K562 (cell line): ENCODE results near the gene DPEP1. TPM values are rescaled to one million over a fixed set of nuclear protein-coding genes. Genes with fewer than 3 reads are reported as not detected.
A peak's percentile ranks its signal among the peaks of the same experiment; 100 is the strongest.

Experiments used
- ASH1L ChIP-seq: fragments of 450-650 bp; IDR thresholded peaks from 2 replicates; pipeline ENCODE4 v1.6.1; 2018; ENCODE audit warnings: borderline replicate concordance, mild to moderate bottlenecking, low read depth; ENCODE audit not compliant: partially characterized antibody
- CEBPB ChIP-seq: fragments of 450-650 bp; IDR thresholded peaks from 2 replicates; pipeline ENCODE4 v1.6.1; 2016; ENCODE audit warnings: missing genetic modification characterization, missing compliant biosample characterization
- COPS2 ChIP-seq: fragments of 450-650 bp; conservative IDR thresholded peaks from 2 replicates; pipeline ENCODE4 v1.6.1; 2016; ENCODE audit warnings: mild to moderate bottlenecking, moderate library complexity
- HDAC1 ChIP-seq, 2 experiments: fragments of 450-650 bp; IDR thresholded peaks; 2 replicates each; pipeline ENCODE4 v1.6.1; 2016 to 2017; ENCODE audit warnings: inconsistent platforms in 1 of 2, mild to moderate bottlenecking in 1 of 2, moderate library complexity in 1 of 2
- JUNB ChIP-seq: fragments of 450-650 bp; formaldehyde crosslinking; conservative IDR thresholded peaks from 2 replicates; pipeline ENCODE4 v1.4.0; 2020; ENCODE audit warnings: mild to moderate bottlenecking
- MEF2A ChIP-seq: IDR thresholded peaks from 2 replicates; pipeline ENCODE4 v1.6.1; 2011; ENCODE audit warnings: low read depth, mild to moderate bottlenecking, low read length, moderate library complexity; ENCODE audit not compliant: control insufficient read depth
- NCOA1 ChIP-seq: fragments of 450-650 bp; IDR thresholded peaks from 2 replicates; pipeline ENCODE4 v1.6.1; 2016; ENCODE audit warnings: low read depth
- PML ChIP-seq: IDR thresholded peaks from 2 replicates; pipeline ENCODE4 v1.6.1; 2012; ENCODE audit warnings: low read length, inconsistent platforms
- POLR2B ChIP-seq: fragments of 450-650 bp; IDR thresholded peaks from 2 replicates; pipeline ENCODE4 v1.6.1; 2018; ENCODE audit warnings: low read depth; ENCODE audit not compliant: partially characterized antibody
- STAT5B ChIP-seq: fragments of 250-450 bp; sonication (Bioruptor Pico); IDR thresholded peaks from 2 replicates; pipeline ENCODE4 v1.8.0; 2021; ENCODE audit warnings: mild to moderate bottlenecking, inconsistent platforms
- ZNF239 ChIP-seq: fragments of 250-450 bp; sonication (Bioruptor Pico); IDR thresholded peaks from 2 replicates; pipeline ENCODE4 v1.4.0; 2020; ENCODE audit warnings: mild to moderate bottlenecking
- ZNF57 ChIP-seq: fragments of 450-650 bp; formaldehyde crosslinking; IDR thresholded peaks from 2 replicates; pipeline ENCODE4 v1.4.0; 2020; ENCODE audit warnings: mild to moderate bottlenecking, moderate library complexity
- ZNF77 ChIP-seq: fragments of 250-450 bp; sonication (Bioruptor Pico); IDR thresholded peaks from 2 replicates; pipeline ENCODE4 v1.5.0; 2020
- ZNF79 ChIP-seq: fragments of 250-450 bp; sonication (Bioruptor Pico); IDR thresholded peaks from 2 replicates; pipeline ENCODE4 v1.4.0; 2020; ENCODE audit warnings: low read depth, mild to moderate bottlenecking, moderate library complexity
- polyA plus RNA-seq, 8 experiments: library from polyadenylated mRNA; depleted of rRNA in 4 of 8; stranded (reverse) in 5 of 8; unstranded in 3 of 8; fragments of >200 nt; fragmentation: Nextera tagmentation in 2 of 8; fragmentation: Illumina TruSeq in 1 of 8; extraction: Ambion mirVana in 2 of 8; extraction: Trizol in 1 of 8; gene quantifications; 2 replicates each; pipeline versions ENCODE4 v1.2.1 to v1.2.3, GENCODE V29; 2011 to 2014; ENCODE audit warnings: inconsistent platforms in 1 of 8, missing spikeins in 1 of 8
- total RNA-seq, 7 experiments: library from RNA; depleted of rRNA in 6 of 7; stranded (reverse); fragments of >200 nt in 6 of 7; fragmentation: Illumina TruSeq in 2 of 7; extraction: Trizol in 2 of 7; gene quantifications; 2 replicates each; pipeline versions ENCODE4 v1.2.1 to v1.2.3, GENCODE V29; 2011 to 2021; ENCODE audit warnings: low replicate concordance in 1 of 7
- TF ChIP-seq, protein P1 (sequence below): fragments of 250-450 bp; sonication (Bioruptor Pico); IDR thresholded peaks from 2 replicates; pipeline ENCODE4 v1.4.0; 2020
- TF ChIP-seq, protein P2 (sequence below): fragments of 450-650 bp; IDR thresholded peaks from 2 replicates; pipeline ENCODE4 v1.6.1; 2016; ENCODE audit warnings: low read depth

DPEP1 gene
- total and polyA plus RNA-seq, 9 of the 15 experiments (the other 6 are each of a cell fraction or from before 2014, with no cell fraction given): 0.14 to 0.31 (median 0.20) TPM; not detected in 6

DNA sequence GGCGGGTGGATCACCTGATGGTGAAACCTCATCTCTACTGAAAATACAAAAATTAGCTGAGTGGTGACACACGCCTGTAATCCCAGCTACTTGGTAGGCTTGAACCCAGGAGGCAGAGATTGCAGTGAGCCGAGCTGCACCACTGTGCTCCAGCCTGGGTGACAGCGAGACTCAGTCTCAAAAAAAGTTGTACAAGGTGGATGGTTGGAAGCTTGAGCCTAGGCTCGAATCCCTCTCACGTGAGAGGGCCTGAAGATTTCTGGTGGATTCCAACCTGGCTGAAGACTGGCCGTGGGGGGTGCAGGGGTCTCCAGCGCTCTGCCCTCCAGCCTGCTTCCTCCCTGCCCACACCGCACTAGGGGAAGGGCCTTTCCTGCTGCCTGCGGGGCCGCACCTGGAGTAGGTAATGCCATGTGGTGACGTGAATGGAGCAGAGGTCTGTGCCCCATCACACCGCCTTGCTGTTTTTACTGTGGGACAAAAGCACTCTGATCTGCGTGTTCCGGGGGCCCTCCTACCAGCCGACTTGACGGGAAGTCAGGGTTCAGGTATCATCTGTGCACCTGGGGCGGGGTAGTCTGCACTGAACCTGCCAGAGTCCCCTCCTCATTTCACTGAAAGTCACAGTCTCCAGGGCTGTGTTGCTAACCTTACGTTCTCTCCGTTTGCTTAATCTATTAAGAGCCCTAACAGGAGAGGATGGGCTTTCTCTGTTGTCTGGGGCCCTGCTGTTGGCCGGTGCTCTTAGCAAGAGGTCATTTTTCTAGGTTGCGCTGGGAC lies 48.8 kb upstream of the DPEP1 start (continued):
- no peak for TF ChIP-seq STAT5B
- TF ChIP-seq ZNF239 (CRISPR knock-in tag): no peak
- peak; percentile 58 for TF ChIP-seq POLR2B
- no peak for TF ChIP-seq CEBPB
- TF ChIP-seq HDAC1 (IDR thresholded peaks at IDR 0.05): no peak
- no peak for TF ChIP-seq ASH1L
- TF ChIP-seq COPS2: no peak
- TF ChIP-seq MEF2A: no peak
- no peak for TF ChIP-seq ZNF79
- no peak for TF ChIP-seq JUNB
- TF ChIP-seq PML: peak; percentile 37
- TF ChIP-seq, protein P1, sequence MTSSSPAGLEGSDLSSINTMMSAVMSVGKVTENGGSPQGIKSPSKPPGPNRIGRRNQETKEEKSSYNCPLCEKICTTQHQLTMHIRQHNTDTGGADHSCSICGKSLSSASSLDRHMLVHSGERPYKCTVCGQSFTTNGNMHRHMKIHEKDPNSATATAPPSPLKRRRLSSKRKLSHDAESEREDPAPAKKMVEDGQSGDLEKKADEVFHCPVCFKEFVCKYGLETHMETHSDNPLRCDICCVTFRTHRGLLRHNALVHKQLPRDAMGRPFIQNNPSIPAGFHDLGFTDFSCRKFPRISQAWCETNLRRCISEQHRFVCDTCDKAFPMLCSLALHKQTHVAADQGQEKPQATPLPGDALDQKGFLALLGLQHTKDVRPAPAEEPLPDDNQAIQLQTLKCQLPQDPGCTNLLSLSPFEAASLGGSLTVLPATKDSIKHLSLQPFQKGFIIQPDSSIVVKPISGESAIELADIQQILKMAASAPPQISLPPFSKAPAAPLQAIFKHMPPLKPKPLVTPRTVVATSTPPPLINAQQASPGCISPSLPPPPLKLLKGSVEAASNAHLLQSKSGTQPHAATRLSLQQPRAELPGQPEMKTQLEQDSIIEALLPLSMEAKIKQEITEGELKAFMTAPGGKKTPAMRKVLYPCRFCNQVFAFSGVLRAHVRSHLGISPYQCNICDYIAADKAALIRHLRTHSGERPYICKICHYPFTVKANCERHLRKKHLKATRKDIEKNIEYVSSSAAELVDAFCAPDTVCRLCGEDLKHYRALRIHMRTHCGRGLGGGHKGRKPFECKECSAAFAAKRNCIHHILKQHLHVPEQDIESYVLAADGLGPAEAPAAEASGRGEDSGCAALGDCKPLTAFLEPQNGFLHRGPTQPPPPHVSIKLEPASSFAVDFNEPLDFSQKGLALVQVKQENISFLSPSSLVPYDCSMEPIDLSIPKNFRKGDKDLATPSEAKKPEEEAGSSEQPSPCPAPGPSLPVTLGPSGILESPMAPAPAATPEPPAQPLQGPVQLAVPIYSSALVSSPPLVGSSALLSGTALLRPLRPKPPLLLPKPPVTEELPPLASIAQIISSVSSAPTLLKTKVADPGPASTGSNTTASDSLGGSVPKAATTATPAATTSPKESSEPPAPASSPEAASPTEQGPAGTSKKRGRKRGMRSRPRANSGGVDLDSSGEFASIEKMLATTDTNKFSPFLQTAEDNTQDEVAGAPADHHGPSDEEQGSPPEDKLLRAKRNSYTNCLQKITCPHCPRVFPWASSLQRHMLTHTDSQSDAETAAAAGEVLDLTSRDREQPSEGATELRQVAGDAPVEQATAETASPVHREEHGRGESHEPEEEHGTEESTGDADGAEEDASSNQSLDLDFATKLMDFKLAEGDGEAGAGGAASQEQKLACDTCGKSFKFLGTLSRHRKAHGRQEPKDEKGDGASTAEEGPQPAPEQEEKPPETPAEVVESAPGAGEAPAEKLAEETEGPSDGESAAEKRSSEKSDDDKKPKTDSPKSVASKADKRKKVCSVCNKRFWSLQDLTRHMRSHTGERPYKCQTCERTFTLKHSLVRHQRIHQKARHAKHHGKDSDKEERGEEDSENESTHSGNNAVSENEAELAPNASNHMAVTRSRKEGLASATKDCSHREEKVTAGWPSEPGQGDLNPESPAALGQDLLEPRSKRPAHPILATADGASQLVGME (CRISPR knock-in tag): no peak
- no peak for TF ChIP-seq ZNF57 (CRISPR knock-in tag)
- no peak for TF ChIP-seq ZNF77 (CRISPR knock-in tag)
- TF ChIP-seq, protein P2, sequence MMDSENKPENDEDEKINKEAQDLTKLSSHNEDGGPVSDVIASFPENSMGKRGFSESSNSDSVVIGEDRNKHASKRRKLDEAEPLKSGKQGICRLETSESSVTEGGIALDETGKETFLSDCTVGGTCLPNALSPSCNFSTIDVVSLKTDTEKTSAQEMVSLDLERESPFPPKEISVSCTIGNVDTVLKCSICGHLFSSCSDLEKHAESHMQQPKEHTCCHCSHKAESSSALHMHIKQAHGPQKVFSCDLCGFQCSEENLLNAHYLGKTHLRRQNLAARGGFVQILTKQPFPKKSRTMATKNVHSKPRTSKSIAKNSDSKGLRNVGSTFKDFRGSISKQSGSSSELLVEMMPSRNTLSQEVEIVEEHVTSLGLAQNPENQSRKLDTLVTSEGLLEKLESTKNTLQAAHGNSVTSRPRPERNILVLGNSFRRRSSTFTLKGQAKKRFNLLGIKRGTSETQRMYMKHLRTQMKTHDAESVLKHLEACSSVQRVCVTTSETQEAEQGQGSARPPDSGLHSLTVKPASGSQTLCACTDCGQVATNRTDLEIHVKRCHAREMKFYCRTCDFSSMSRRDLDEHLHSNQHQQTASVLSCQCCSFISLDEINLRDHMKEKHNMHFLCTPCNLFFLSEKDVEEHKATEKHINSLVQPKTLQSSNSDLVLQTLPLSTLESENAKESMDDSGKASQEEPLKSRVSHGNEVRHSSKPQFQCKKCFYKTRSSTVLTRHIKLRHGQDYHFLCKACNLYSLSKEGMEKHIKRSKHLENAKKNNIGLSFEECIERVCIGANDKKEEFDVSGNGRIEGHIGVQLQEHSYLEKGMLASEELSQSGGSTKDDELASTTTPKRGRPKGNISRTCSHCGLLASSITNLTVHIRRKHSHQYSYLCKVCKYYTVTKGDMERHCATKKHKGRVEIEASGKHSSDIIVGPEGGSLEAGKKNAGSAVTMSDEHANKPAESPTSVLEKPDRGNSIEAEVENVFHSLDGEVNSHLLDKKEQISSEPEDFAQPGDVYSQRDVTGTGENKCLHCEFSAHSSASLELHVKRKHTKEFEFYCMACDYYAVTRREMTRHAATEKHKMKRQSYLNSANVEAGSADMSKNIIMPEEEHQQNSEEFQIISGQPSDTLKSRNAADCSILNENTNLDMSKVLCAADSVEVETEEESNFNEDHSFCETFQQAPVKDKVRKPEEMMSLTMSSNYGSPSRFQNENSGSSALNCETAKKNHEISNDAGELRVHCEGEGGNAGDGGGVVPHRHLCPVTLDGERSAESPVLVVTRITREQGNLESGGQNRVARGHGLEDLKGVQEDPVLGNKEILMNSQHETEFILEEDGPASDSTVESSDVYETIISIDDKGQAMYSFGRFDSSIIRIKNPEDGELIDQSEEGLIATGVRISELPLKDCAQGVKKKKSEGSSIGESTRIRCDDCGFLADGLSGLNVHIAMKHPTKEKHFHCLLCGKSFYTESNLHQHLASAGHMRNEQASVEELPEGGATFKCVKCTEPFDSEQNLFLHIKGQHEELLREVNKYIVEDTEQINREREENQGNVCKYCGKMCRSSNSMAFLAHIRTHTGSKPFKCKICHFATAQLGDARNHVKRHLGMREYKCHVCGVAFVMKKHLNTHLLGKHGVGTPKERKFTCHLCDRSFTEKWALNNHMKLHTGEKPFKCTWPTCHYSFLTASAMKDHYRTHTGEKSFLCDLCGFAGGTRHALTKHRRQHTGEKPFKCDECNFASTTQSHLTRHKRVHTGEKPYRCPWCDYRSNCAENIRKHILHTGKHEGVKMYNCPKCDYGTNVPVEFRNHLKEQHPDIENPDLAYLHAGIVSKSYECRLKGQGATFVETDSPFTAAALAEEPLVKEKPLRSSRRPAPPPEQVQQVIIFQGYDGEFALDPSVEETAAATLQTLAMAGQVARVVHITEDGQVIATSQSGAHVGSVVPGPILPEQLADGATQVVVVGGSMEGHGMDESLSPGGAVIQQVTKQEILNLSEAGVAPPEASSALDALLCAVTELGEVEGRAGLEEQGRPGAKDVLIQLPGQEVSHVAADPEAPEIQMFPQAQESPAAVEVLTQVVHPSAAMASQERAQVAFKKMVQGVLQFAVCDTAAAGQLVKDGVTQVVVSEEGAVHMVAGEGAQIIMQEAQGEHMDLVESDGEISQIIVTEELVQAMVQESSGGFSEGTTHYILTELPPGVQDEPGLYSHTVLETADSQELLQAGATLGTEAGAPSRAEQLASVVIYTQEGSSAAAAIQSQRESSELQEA: no peak
- no peak for TF ChIP-seq NCOA1
